ENCODE measurements around the gene RRP36. TPM values are rescaled to one million over a fixed set of nuclear protein-coding genes. Genes with fewer than 3 reads are reported as not detected.

Gene RRP36
- total RNA-seq, 1 experiment from 2014 or later = 62.5 TPM

GRCh38 chr6:43060755-43061633 lies 39.6 kb downstream of the RRP36 start:
- Histone ChIP-seq H3K4me1 (replicated peaks; ENCODE audit: insufficient read depth) (peaks cover 22% of the 10 kb centered on the region), H2AFZ (no peak overlapping the region), H3K9me3 (ENCODE audit: insufficient read depth, low read depth) (no peaks in the 10 kb centered on the region), H3F3A (ENCODE audit: insufficient read depth, low read depth) (peaks cover 15% of the 10 kb centered on the region; the same call in 1 of the 2 replicates), H3K79me2 (ENCODE audit: low read depth) (peaks cover 32% of the 10 kb centered on the region), H3K4me2 (peak overlapping the region; percentile 86), H3K4me3 (peak overlapping the region; percentile 80), H3K27me3 (ENCODE audit: insufficient read depth, low read depth) (no peaks in the 10 kb centered on the region), H3K27ac (peak overlapping the region; percentile 61), H3K36me3 (ENCODE audit: low read depth) (no peaks in the 10 kb centered on the region; the same call in 1 of the 2 replicates), H3K9me2 (ENCODE audit: insufficient read depth) (no peaks in the 10 kb centered on the region), H4K20me1 (ENCODE audit: insufficient read depth) (no peaks in the 10 kb centered on the region)
- DNase-seq = no peak
- ChIA-PET CTCF (interaction anchor here (0.6 kb wide), 1 partner anchor 83 kb away, joined by 3 read pairs; no protein-coding TSS in a partner anchor), POLR2A (ENCODE audit: unreplicated experiment) (interaction anchor here (0.6 to 0.7 kb wide), 4 partner anchors 15 to 1024 kb away, joined by 3 to 5 read pairs (median 4); partner anchors contain the start of gene PTK7)
- BruUV-seq (replicated peaks) = TSS peak; percentile 38
- intact Hi-C loops (cut with micrococcal nuclease; ENCODE audit: unreplicated experiment) = no loop called here
- TF ChIP-seq EZH2 (IDR thresholded peaks at IDR 0.05; ENCODE audit: low read depth) = no peak
- TF ChIP-seq, protein P1, sequence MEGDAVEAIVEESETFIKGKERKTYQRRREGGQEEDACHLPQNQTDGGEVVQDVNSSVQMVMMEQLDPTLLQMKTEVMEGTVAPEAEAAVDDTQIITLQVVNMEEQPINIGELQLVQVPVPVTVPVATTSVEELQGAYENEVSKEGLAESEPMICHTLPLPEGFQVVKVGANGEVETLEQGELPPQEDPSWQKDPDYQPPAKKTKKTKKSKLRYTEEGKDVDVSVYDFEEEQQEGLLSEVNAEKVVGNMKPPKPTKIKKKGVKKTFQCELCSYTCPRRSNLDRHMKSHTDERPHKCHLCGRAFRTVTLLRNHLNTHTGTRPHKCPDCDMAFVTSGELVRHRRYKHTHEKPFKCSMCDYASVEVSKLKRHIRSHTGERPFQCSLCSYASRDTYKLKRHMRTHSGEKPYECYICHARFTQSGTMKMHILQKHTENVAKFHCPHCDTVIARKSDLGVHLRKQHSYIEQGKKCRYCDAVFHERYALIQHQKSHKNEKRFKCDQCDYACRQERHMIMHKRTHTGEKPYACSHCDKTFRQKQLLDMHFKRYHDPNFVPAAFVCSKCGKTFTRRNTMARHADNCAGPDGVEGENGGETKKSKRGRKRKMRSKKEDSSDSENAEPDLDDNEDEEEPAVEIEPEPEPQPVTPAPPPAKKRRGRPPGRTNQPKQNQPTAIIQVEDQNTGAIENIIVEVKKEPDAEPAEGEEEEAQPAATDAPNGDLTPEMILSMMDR (conservative IDR thresholded peaks at IDR 0.05) = no peak

GRCh38 chr6:43061861-43062260 lies 40.4 kb downstream of the RRP36 start:
- Histone ChIP-seq H3K4me2 (no peak overlapping the region; the same call in 1 of the 2 replicates), H4K20me1 (ENCODE audit: insufficient read depth) (no peaks in the 10 kb centered on the region), H3K9me3 (ENCODE audit: insufficient read depth, low read depth) (no peaks in the 10 kb centered on the region), H3K4me1 (replicated peaks; ENCODE audit: insufficient read depth) (peaks cover 22% of the 10 kb centered on the region), H3K27me3 (ENCODE audit: insufficient read depth, low read depth) (no peaks in the 10 kb centered on the region), H2AFZ (no peak overlapping the region), H3K9me2 (ENCODE audit: insufficient read depth) (no peaks in the 10 kb centered on the region), H3F3A (ENCODE audit: insufficient read depth, low read depth) (peaks cover 12% of the 10 kb centered on the region; the same call in 1 of the 2 replicates), H3K4me3 (no peak overlapping the region), H3K36me3 (ENCODE audit: low read depth) (no peaks in the 10 kb centered on the region; the same call in 1 of the 2 replicates), H3K79me2 (ENCODE audit: low read depth) (peaks cover 32% of the 10 kb centered on the region), H3K27ac (no peak overlapping the region)
- intact Hi-C loops (cut with micrococcal nuclease; ENCODE audit: unreplicated experiment) = no loop called here
- CTCF ChIA-PET = no interaction called here
- DNase-seq = no peak
- BruUV-seq (replicated peaks) = no TSS peak
- TF ChIP-seq, protein P1 (conservative IDR thresholded peaks at IDR 0.05) = no peak
- POLR2A ChIA-PET (ENCODE audit: unreplicated experiment) = no interaction called here

- no peaks in the 10 kb centered on the region for H3K27me3 ChIP-seq (ENCODE audit: insufficient read depth, low read depth)
- peaks cover 22% of the 10 kb centered on the region for H3K4me1 ChIP-seq (replicated peaks; ENCODE audit: insufficient read depth)
- H3K27ac ChIP-seq = no peak overlapping the region
- H3F3A ChIP-seq (ENCODE audit: insufficient read depth, low read depth) = peaks cover 12% of the 10 kb centered on the region; the same call in 1 of the 2 replicates
- H3K79me2 ChIP-seq (ENCODE audit: low read depth) = peaks cover 24% of the 10 kb centered on the region
- DNase-seq = no peak
- H3K4me2 ChIP-seq = no peak overlapping the region
- POLR2A ChIA-PET (ENCODE audit: unreplicated experiment) = interaction anchor here (0.6 kb wide), 1 partner anchor 49 kb away, joined by 4 read pairs; no protein-coding TSS in a partner anchor
- no TSS peak for BruUV-seq (replicated peaks)
- no peaks in the 10 kb centered on the region for H3K9me3 ChIP-seq (ENCODE audit: insufficient read depth, low read depth)
- intact Hi-C loops (cut with micrococcal nuclease; ENCODE audit: unreplicated experiment) = no loop called here
- H2AFZ ChIP-seq = no peak overlapping the region
- no peaks in the 10 kb centered on the region; the same call in 1 of the 2 replicates for H3K36me3 ChIP-seq (ENCODE audit: low read depth)
- no peaks in the 10 kb centered on the region for H4K20me1 ChIP-seq (ENCODE audit: insufficient read depth)
- H3K9me2 ChIP-seq (ENCODE audit: insufficient read depth) = no peaks in the 10 kb centered on the region
- CTCF ChIA-PET = interaction anchor here (0.7 kb wide), 1 partner anchor 60 kb away, joined by 4 read pairs; no protein-coding TSS in a partner anchor
- TF ChIP-seq EZH2 (IDR thresholded peaks at IDR 0.05; ENCODE audit: low read depth) = no peak
- TF ChIP-seq, protein P1 (conservative IDR thresholded peaks at IDR 0.05) = no peak
- H3K4me3 ChIP-seq = no peak overlapping the region
Measured at GRCh38 chr6:43062818-43063217, 41.4 kb downstream of the RRP36 start.
